Adrenal gland (tissue), 5 donors: Measurements from ENCODE around the gene TPM2.

ENCODE experiments used
- POLR2A ChIP-seq, 2 donors: fragments of 450-650 bp; IDR thresholded peaks; one replicate each; pipeline ENCODE4 v1.6.1; 2017; ENCODE audit warnings: antibody characterized with exemption in 2 of 2, mild to moderate bottlenecking in 2 of 2, moderate library complexity in 1 of 2
- TF ChIP-seq, protein P1 (sequence below), 6 experiments: fragments of 450-650 bp in 4 of 6; fragments of 200-600 bp in 2 of 6; sonication (generic) in 1 of 6; IDR thresholded peaks; 1 replicate in 5 of 6; 2 replicates in 1 of 6; pipeline versions ENCODE4 v1.5.1 to v1.8.0; 2016 to 2021; ENCODE audit warnings: antibody characterized with exemption in 6 of 6, mild to moderate bottlenecking in 2 of 6, moderate library complexity in 1 of 6
- donor health status: DM: no; HTN: no; CAD: no.

- no peak for TF ChIP-seq POLR2A (IDR thresholded peaks at IDR 0.05)
- TF ChIP-seq, protein P1, sequence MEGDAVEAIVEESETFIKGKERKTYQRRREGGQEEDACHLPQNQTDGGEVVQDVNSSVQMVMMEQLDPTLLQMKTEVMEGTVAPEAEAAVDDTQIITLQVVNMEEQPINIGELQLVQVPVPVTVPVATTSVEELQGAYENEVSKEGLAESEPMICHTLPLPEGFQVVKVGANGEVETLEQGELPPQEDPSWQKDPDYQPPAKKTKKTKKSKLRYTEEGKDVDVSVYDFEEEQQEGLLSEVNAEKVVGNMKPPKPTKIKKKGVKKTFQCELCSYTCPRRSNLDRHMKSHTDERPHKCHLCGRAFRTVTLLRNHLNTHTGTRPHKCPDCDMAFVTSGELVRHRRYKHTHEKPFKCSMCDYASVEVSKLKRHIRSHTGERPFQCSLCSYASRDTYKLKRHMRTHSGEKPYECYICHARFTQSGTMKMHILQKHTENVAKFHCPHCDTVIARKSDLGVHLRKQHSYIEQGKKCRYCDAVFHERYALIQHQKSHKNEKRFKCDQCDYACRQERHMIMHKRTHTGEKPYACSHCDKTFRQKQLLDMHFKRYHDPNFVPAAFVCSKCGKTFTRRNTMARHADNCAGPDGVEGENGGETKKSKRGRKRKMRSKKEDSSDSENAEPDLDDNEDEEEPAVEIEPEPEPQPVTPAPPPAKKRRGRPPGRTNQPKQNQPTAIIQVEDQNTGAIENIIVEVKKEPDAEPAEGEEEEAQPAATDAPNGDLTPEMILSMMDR (IDR thresholded peaks at IDR 0.05), result no peak
These were observed 24.3 kb downstream of the TPM2 start for GRCh38 chr9:35665471-35665818.
